Ishikawa (cell line): ENCODE measurements around the gene ZNF532.

Source experiments
- CEBPB ChIP-seq: IDR thresholded peaks from 2 replicates; pipeline ENCODE4 v1.6.1; 2012
- CREB1 ChIP-seq: IDR thresholded peaks from 2 replicates; pipeline ENCODE4 v1.6.1; 2012; ENCODE audit warnings: low read depth
- EGR1 ChIP-seq: IDR thresholded peaks from 2 replicates; pipeline ENCODE4 v1.6.1; 2012
- EP300 ChIP-seq: IDR thresholded peaks from 2 replicates; pipeline ENCODE4 v1.6.1; 2012; ENCODE audit warnings: borderline replicate concordance
- FOXM1 ChIP-seq: IDR thresholded peaks from 2 replicates; pipeline ENCODE4 v1.6.1; 2012; ENCODE audit warnings: low read depth, borderline replicate concordance
- MAX ChIP-seq: IDR thresholded peaks from 2 replicates; pipeline ENCODE4 v1.6.1; 2012
- NFIC ChIP-seq: IDR thresholded peaks from 2 replicates; pipeline ENCODE4 v1.6.1; 2012
- RAD21 ChIP-seq: IDR thresholded peaks from 2 replicates; pipeline ENCODE4 v1.6.1; 2012; ENCODE audit warnings: low read depth
- REST ChIP-seq: IDR thresholded peaks from 2 replicates; pipeline ENCODE4 v1.6.1; 2012; ENCODE audit warnings: low read depth, mild to moderate bottlenecking
- TAF1 ChIP-seq: IDR thresholded peaks from 2 replicates; pipeline ENCODE4 v1.6.1; 2012; ENCODE audit warnings: low read depth, mild to moderate bottlenecking
- TCF12 ChIP-seq: IDR thresholded peaks from 2 replicates; pipeline ENCODE4 v1.6.1; 2012; ENCODE audit warnings: low read depth
- TEAD4 ChIP-seq: IDR thresholded peaks from 2 replicates; pipeline ENCODE4 v1.6.1; 2012
- USF1 ChIP-seq: IDR thresholded peaks from 2 replicates; pipeline ENCODE4 v1.6.1; 2012
- YY1 ChIP-seq: IDR thresholded peaks from 2 replicates; pipeline ENCODE4 v1.6.1; 2012; ENCODE audit warnings: low read depth
- ZBTB7A ChIP-seq: IDR thresholded peaks from 2 replicates; pipeline ENCODE4 v1.6.1; 2012; ENCODE audit warnings: low read depth

Gene ZNF532

GRCh38 chr18:58934933-58935577 lies 70.4 kb downstream of the ZNF532 start:
- TF ChIP-seq NFIC (no peak), REST (no peak), ZBTB7A (no peak), FOXM1 (no peak), TCF12 (no peak), YY1 (no peak), USF1 (no peak), MAX (no peak), EP300 (no peak), CEBPB (no peak), TEAD4 (no peak), RAD21 (no peak), CREB1 (no peak), TAF1 (no peak), EGR1 (no peak)

- TF ChIP-seq RAD21 (no peak), USF1 (no peak), NFIC (no peak), FOXM1 (no peak), TEAD4 (no peak)
Observed at GRCh38 chr18:58937071-58937886, 72.6 kb downstream of the ZNF532 start.

GRCh38 chr18:58937887-58938267 lies 73.2 kb downstream of the ZNF532 start:
- no peak for TF ChIP-seq FOXM1
- no peak for TF ChIP-seq CREB1
- no peak for TF ChIP-seq USF1
- TF ChIP-seq MAX: no peak
- no peak for TF ChIP-seq RAD21
- no peak for TF ChIP-seq YY1

- no peak for TF ChIP-seq MAX
- no peak for TF ChIP-seq TEAD4
- no peak for TF ChIP-seq EGR1
- TF ChIP-seq EP300: no peak
- TF ChIP-seq YY1: no peak
- no peak for TF ChIP-seq NFIC
- no peak for TF ChIP-seq USF1
- TF ChIP-seq CREB1: no peak
- no peak for TF ChIP-seq ZBTB7A
- TF ChIP-seq TAF1: no peak
- TF ChIP-seq FOXM1: no peak
- no peak for TF ChIP-seq TCF12
- no peak for TF ChIP-seq REST
- TF ChIP-seq RAD21: no peak
- TF ChIP-seq CEBPB: no peak
Observed at GRCh38 chr18:58941426-58942099, 76.9 kb downstream of the ZNF532 start.
